ENCODE data around the gene PAX7.

- TF ChIP-seq CTCF (IDR thresholded peaks at IDR 0.05) (no peak), POLR2A (IDR thresholded peaks at IDR 0.05) (no peak)
Observed at GRCh38 chr1:18776777-18777176, 146.1 kb downstream of the PAX7 start.

Measured in heart left ventricle (tissue), 13 donors.